Activated CD4-positive, alpha-beta T cell treated with anti-CD3 and anti-CD28 coated beads, Interleukin-10, Interleukin-2, amounts not matched to agents 100 ng/mL and 50 ng/mL, durations not matched to agents 16 hours and 8 hours (primary cell): ENCODE measurements around the gene TP73.

Experiments used
- DNase-seq: peaks from one replicate; pipeline ENCODE4 v3.0.0-alpha.2; 2020

TP73 gene

GRCh38 chr1:3691421-3692204, 39.3 kb downstream of the TP73 start:
- DNase-seq, result no peak

GRCh38 chr1:3692598-3692997, 40.3 kb downstream of the TP73 start:
- no peak for DNase-seq

GRCh38 chr1:3693321-3693720, 41.0 kb downstream of the TP73 start:
- DNase-seq, result no peak

GRCh38 chr1:3695326-3696217, 43.3 kb downstream of the TP73 start:
- peak; percentile 27 for DNase-seq

GRCh38 chr1:3696689-3697088, 44.4 kb downstream of the TP73 start:
- DNase-seq, result no peak

GRCh38 chr1:3697104-3697503, 44.8 kb downstream of the TP73 start:
- DNase-seq, result no peak

GRCh38 chr1:3697810-3698209, 45.5 kb downstream of the TP73 start:
- no peak for DNase-seq

GRCh38 chr1:3698660-3699408, 46.5 kb downstream of the TP73 start:
- DNase-seq, result no peak

- DNase-seq, result no peak
Measured at GRCh38 chr1:3699596-3699995, 47.3 kb downstream of the TP73 start.

GRCh38 chr1:3700631-3701030, 48.3 kb downstream of the TP73 start:
- no peak for DNase-seq

- no peak for DNase-seq
Measured at GRCh38 chr1:3702528-3702927, 50.2 kb downstream of the TP73 start.

GRCh38 chr1:3702990-3703728, 50.8 kb downstream of the TP73 start:
- DNase-seq, result no peak

GRCh38 chr1:3703786-3704371, 51.6 kb downstream of the TP73 start:
- no peak for DNase-seq

- DNase-seq, result no peak
Measured at GRCh38 chr1:3705341-3705950, 53.1 kb downstream of the TP73 start.

GRCh38 chr1:3706651-3707297, 54.5 kb downstream of the TP73 start:
- no peak for DNase-seq

GRCh38 chr1:3707298-3707938, 55.1 kb downstream of the TP73 start:
- DNase-seq, result no peak

GRCh38 chr1:3707939-3708328, 55.6 kb downstream of the TP73 start:
- no peak for DNase-seq

- no peak for DNase-seq
Measured at GRCh38 chr1:3708791-3709190, 56.5 kb downstream of the TP73 start.

- DNase-seq, result no peak
Measured at GRCh38 chr1:3710251-3710650, 57.9 kb downstream of the TP73 start.

- DNase-seq, result no peak
Measured at GRCh38 chr1:3711381-3711779, 59.1 kb downstream of the TP73 start.
